Measurements from ENCODE around the gene PROZ. TPM values are rescaled to one million over a fixed set of nuclear protein-coding genes. Genes with fewer than 3 reads are reported as not detected.

The PROZ gene
- total RNA-seq, 2 experiments from 2014 or later = not detected

DNA sequence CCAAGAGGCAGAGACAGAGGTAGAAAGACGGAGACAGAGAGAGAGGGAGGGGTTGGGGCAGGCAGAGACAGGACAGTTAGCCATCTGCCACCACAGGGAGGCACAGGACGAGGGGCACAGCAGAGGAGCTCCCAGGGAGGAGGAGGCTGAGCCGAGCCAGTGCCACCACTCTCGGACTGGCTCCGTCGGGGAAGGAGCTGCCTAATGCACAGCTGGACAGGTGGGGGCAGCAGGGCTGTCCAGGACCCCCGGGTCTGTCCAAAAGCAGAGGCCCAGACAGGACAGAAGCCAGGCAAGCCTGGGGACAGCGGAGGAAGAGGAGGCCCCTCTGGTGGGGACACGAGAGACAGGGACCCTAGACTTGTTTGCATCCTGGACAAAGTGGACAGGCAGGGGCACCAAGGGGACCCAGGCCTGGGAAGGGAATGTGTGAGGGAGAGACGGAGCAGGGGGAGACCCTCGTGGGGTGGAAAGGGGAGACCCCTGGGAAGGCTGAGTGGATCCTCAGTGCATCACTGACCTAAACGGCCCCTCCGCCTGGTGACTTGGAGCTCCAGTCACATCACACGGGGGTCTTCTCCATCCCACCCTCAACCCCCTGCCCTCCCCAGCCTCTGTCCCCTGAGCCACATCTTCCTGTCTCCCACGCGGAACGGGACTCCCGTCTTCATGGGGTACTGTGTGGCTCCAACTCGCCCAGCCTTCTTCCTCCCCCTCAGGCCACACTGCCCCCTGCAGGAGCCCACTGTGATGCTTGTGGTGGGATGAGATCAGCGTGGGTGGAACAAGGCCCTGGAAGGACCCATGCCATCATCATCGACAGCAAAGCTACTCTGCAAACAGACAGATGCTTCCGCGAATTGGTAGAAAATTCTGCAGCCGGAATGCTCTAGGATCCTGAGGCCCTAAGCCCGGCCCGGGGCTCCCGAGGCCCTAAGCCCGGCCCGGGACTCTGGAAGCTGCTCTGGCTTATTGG is 34.9 kb upstream of the PROZ start:
- POLR2A ChIA-PET = no interaction called here
- Mint-ChIP-seq H3K36me3 (no peaks in the 10 kb centered on the region), H3K27ac (no peak overlapping the region), H3K9me3 (no peaks in the 10 kb centered on the region), H3K4me3 (no peak overlapping the region), H3K27me3 (peaks cover 20% of the 10 kb centered on the region), H3K4me1 (no peaks in the 10 kb centered on the region)
- DNase-seq (peak; percentile 29), ATAC-seq (ENCODE audit: low read depth) (no peak)

- POLR2A ChIA-PET = no interaction called here
- H3K4me1 Mint-ChIP-seq = no peaks in the 10 kb centered on the region
- no peak for DNase-seq
- no peaks in the 10 kb centered on the region for H3K9me3 Mint-ChIP-seq
- H3K4me3 Mint-ChIP-seq = no peak overlapping the region
- no peak overlapping the region for H3K27ac Mint-ChIP-seq
- no peak for ATAC-seq (ENCODE audit: low read depth)
- H3K36me3 Mint-ChIP-seq = no peaks in the 10 kb centered on the region
- peaks cover 29% of the 10 kb centered on the region for H3K27me3 Mint-ChIP-seq
These were observed 34.1 kb upstream of the PROZ start for GRCh38 chr13:113124211-113124970.

DNA sequence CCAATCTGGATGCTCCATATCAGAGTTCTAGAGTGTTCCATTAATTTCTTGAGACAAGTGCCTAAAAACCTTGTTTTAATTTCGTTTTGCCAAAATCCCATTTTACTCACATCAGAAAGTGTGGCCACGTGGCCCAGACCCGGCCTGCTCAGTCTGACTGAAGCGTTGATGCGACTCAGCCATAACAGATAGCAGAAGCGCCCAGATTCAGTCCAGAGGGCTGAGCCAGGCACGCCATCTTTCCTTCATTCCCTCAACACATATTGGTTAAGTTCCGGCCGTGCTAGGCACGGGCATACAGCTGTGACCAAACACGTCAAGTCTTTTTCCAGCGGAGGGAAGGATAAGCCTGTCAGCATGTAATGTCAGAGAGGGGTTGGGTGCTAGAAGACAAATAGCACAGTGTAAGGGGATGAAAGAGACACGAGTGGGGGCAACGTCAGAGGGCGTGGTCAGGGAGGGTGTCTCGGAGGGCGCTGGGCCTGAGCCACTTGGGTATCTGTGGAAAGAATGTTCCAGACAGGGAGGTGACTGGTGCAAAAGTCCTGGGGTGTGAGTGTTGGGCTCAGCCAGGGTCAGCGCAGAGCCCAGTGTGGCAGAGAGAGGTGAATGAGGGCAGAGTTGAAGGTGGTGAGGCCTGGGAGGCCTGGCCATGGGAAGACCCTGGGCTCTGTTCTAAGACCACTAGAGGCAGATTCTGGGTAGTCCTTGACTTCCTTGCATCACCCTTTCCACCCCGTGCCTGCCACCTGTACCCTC is 32.8 kb upstream of the PROZ start:
- H3K27ac Mint-ChIP-seq = no peak overlapping the region
- no peak for ATAC-seq (ENCODE audit: low read depth)
- DNase-seq = no peak
- no peaks in the 10 kb centered on the region for H3K36me3 Mint-ChIP-seq
- no peaks in the 10 kb centered on the region for H3K4me1 Mint-ChIP-seq
- H3K4me3 Mint-ChIP-seq = no peak overlapping the region
- peaks cover 34% of the 10 kb centered on the region for H3K27me3 Mint-ChIP-seq
- no peaks in the 10 kb centered on the region for H3K9me3 Mint-ChIP-seq
- POLR2A ChIA-PET = no interaction called here

DNA sequence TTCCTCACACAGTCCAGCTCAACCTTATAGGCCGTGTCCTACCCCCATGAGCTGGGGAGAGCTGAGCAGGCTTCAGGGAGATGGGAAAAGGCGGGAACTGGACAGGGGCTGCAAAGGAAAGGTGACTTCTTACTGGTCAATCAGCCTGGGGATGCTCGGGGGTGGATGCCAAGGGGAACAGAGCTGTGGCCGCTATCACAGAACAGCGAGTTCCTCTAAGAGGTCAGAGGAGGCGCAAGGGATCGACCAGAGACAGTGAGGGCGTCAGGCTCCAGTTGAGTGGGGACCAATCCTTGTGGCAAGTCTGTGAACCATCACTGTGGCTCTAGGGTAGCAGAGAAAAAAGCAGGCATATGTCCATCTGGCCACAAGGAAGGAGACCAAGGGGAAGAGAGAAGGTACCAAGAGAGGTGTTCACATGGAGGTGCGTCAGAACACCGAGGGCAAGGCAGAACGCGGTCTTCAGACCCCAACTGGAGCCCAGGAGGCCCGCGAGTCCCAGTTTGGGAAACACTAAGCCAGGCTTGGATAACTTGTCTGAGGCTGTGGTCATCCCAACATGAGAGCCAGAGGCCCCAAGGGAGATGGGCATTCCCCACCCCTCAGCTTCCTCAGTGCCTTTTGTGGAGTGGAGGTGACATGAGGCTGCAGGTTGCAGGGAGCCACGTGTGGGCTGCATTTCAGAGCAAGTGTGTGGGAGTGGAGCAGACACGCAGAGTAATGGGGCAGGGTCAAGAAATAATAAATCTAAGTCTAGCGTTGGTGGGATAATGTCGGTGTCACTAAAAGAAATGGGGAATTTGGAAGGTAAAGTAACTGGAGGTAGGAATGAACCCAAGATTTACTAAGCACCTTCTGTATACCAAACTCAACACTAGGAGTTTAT is 31.9 kb upstream of the PROZ start:
- Mint-ChIP-seq H3K36me3 (no peaks in the 10 kb centered on the region), H3K4me1 (no peaks in the 10 kb centered on the region), H3K27me3 (peaks cover 37% of the 10 kb centered on the region), H3K27ac (no peak overlapping the region), H3K9me3 (no peaks in the 10 kb centered on the region), H3K4me3 (no peak overlapping the region)
- ATAC-seq (ENCODE audit: low read depth) = no peak
- POLR2A ChIA-PET = no interaction called here
- DNase-seq = no peak

DNA sequence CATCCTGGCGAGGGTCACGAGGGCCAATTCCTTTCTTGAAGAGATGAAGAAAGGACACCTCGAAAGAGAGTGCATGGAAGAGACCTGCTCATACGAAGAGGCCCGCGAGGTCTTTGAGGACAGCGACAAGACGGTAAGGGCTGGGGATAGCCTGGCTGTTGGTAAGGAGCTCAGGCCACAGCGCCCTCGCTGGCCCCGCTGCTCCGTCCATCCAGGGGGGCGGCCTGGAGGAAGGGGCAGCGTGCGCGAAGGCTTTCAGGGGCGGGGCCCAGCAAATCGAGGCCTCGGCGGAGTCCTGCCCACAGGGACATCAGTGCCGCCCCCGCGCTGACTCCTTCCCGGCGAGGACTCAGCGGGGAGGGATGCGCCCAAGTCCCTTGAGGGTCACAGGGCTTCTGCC is 29.0 kb upstream of the PROZ start:
- no peak for ATAC-seq (ENCODE audit: low read depth)
- Mint-ChIP-seq H3K36me3 (no peaks in the 10 kb centered on the region), H3K9me3 (no peaks in the 10 kb centered on the region), H3K27me3 (peaks cover 65% of the 10 kb centered on the region), H3K4me3 (no peak overlapping the region), H3K4me1 (no peaks in the 10 kb centered on the region), H3K27ac (no peak overlapping the region)
- no peak for DNase-seq
- POLR2A ChIA-PET = no interaction called here

DNA sequence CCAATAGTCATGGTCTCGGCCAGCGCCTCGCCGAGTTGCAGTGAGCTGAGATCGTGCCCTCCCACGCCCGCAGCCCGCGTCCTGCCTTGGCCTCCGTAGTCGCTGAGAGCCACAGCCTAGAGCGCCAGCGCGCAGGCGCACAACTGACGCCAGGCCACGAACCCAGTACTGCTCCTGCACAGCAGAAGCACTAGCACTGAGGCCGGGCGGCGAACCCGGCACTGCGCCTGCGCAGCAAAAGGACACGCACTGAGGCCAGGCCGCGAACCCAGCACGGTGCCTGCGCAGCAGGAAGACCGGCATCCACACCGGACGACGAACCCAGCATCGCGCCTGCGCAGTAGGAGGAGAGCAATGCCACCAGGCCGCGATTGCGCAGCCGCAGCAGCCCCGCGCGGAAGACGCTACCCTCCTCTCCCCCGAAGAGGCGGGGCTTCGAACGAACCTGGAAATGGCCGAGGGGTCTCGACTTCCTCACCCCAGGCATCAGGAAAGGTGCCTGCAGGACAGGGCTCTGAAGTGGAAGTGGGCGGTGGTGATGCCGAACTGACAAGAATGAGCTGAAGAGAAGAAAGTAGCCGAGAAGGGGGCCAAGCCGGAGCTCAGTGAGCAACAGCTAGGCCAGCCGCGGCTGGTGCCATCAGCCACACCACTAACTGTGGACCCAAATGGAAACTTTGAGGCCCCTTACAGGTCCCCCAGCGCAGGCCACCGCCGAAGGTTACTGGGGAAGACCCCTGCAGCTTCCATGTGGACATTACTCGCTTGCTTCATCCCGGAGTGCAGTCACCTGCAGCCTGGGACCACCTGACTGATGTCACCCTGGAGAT is 28.3 kb upstream of the PROZ start:
- Mint-ChIP-seq H3K4me3 (peak overlapping the region; percentile 37), H3K27me3 (peaks cover 65% of the 10 kb centered on the region), H3K9me3 (no peaks in the 10 kb centered on the region), H3K4me1 (no peaks in the 10 kb centered on the region), H3K36me3 (no peaks in the 10 kb centered on the region), H3K27ac (no peak overlapping the region)
- ATAC-seq (ENCODE audit: low read depth) = peak; percentile 68
- peak; percentile 45 for DNase-seq
- POLR2A ChIA-PET = no interaction called here

DNA sequence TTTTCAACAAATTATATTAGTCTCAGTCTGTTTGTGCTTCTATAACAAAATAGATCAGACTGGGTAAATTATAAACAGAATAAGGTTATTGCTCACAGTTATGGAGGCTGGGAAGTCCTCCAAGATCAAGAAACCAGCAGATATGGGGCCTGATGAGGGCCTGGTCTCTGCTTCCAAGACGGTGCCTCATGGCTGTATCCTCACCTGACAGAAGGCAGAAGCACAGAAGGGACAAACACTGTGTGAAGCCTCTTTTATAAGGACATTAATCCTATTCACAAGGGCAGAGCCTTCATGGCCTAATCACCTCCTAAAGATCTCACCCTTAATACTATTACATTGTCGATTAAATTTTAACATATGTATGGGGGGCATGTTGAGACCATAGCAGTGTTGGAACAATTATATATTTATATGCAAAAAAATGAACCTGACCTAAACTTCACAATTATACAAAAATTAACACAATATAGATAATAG is 23.1 kb upstream of the PROZ start:
- no peak for ATAC-seq (ENCODE audit: low read depth)
- Mint-ChIP-seq H3K9me3 (no peaks in the 10 kb centered on the region), H3K4me1 (no peaks in the 10 kb centered on the region), H3K4me3 (no peak overlapping the region), H3K27ac (no peak overlapping the region), H3K27me3 (peaks cover 56% of the 10 kb centered on the region), H3K36me3 (no peaks in the 10 kb centered on the region)
- POLR2A ChIA-PET = no interaction called here
- no peak for DNase-seq

DNA sequence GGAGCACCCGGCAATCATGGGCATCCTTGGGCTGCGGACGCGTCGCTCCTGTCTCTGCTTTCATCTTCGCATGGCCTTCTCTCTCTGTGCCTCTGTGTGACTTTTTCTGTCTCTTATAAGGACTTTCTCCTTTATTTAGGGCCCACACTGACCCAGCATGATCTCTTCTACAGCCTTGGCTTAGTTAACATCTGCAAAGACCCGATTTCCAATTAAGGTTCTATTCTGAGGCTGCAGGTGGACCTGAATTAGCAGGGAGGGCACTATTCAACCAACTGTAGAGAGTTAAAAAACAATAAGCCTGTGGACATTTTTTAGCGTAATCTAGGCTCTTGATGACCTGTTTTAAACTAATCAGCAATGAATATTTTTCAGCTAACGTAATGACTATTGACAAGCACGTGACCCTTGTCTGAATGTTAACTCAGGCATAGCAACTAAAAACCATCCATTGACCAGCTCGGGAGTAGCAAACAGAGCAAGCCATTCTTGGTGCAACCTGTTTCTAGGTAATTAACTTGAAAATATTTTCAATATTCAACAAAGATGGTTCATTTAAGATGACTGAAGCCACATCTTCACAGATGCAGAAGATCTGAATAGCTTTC is 20.7 kb upstream of the PROZ start:
- Mint-ChIP-seq H3K36me3 (no peaks in the 10 kb centered on the region), H3K27me3 (peaks cover 42% of the 10 kb centered on the region), H3K4me1 (no peaks in the 10 kb centered on the region), H3K9me3 (no peaks in the 10 kb centered on the region), H3K4me3 (no peak overlapping the region), H3K27ac (no peak overlapping the region)
- ATAC-seq (ENCODE audit: low read depth) = no peak
- POLR2A ChIA-PET = no interaction called here
- DNase-seq = no peak

DNA sequence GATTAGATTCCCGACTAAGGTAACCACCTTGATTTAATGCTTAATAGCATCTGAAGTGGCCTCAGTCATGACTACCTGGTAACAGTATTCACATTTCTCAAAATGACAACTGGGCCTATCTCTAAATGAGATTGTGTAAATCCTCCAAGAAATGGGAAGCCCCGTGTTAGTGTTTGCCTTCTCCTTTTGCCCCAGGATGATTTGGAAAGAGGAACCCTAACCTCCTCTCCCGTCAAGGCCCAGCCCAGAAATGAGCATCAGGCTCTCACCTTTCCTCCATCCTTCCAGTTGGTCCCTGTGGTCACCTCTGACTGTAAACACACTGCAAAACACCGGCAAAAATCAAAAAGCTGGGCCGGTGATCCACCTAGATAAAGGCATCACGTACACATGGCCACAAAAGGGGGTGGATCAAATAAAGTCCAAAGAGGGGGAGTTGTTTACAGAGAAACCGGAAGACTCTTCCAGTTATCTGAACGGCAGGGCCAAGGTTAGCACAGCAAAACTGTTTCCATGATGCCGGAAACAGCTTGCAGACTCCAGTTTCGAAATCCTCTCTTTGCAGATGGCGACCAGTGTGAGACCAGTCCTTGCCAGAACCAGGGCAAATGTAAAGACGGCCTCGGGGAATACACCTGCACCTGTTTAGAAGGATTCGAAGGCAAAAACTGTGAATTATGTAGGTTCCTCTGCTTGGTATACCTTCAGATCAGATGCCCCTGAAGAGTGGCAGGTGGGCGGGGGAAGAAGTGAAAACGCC is 19.5 kb upstream of the PROZ start:
- H3K4me3 Mint-ChIP-seq = no peak overlapping the region
- peaks cover 30% of the 10 kb centered on the region for H3K27me3 Mint-ChIP-seq
- no peaks in the 10 kb centered on the region for H3K4me1 Mint-ChIP-seq
- DNase-seq (no peak), ATAC-seq (ENCODE audit: low read depth) (no peak)
- H3K27ac Mint-ChIP-seq = no peak overlapping the region
- POLR2A ChIA-PET = no interaction called here
- no peaks in the 10 kb centered on the region for H3K36me3 Mint-ChIP-seq
- H3K9me3 Mint-ChIP-seq = no peaks in the 10 kb centered on the region

GRCh38 chr13:113139577-113139976 is 18.9 kb upstream of the PROZ start:
- no peak for ATAC-seq (ENCODE audit: low read depth)
- DNase-seq = no peak
- H3K27me3 Mint-ChIP-seq = peaks cover 25% of the 10 kb centered on the region
- H3K4me3 Mint-ChIP-seq = no peak overlapping the region
- POLR2A ChIA-PET = no interaction called here
- no peaks in the 10 kb centered on the region for H3K9me3 Mint-ChIP-seq
- no peak overlapping the region for H3K27ac Mint-ChIP-seq
- H3K4me1 Mint-ChIP-seq = no peaks in the 10 kb centered on the region
- H3K36me3 Mint-ChIP-seq = no peaks in the 10 kb centered on the region

Data from activated naive CD8-positive, alpha-beta T cell treated with anti-CD3 and anti-CD28 coated beads, Interleukin-2, amount 10 ng/mL, durations not matched to agents 7 days and 5 days (primary cell).